ENCODE measurements around the gene PTBP3.
A peak's percentile ranks its signal among the peaks of the same experiment; 100 is the strongest.

PTBP3 gene

GRCh38 chr9:112360047-112360804 lies 26.8 kb upstream of the PTBP3 start:
- DNase-seq = no peak

DNA sequence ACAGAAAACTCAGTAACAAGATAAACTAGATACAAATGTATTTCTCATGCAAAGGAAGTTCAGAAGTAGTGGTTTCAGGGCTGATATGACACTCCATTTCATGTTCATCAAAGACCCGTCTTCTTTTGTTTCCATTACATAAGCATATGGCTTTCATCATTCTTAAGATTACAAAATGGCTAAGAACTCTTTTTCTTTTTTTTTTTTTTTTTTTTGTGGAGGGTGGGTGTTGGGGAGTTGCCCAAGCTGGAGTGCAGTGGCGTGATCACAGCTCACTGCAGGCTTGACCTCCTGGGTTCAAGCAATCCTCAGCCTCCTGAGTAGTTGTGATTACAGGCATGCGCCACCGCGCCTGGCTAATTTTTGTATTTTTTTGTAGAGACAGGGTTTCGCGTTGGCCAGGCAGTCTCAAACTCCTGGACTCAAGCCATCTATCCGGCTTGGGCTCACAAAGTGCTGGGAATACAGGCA lies 22.0 kb upstream of the PTBP3 start:
- DNase-seq = no peak

GRCh38 chr9:112354081-112354743 lies 20.8 kb upstream of the PTBP3 start:
- DNase-seq = no peak

DNA sequence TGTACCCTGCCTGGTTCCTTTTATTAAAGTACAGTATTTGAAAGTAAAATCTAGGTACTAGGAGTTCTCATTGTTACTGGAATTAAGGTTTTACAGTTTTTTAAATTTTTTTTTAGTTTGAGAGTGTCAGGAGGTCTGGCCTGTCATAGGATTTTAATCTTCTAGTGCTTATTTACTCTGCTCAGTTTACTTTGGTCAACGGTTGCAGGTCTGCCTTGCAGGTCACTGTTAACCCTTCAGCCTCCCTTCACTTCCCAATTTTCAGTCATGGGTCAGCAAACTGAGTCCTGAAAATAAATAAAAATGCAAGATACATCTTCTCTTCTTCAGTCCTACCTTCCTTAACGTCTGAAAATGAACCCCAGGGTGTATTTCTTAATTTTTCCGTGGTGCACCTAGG lies 18.8 kb upstream of the PTBP3 start:
- DNase-seq = no peak

GRCh38 chr9:112351184-112351583 lies 17.8 kb upstream of the PTBP3 start:
- no peak for DNase-seq

DNA sequence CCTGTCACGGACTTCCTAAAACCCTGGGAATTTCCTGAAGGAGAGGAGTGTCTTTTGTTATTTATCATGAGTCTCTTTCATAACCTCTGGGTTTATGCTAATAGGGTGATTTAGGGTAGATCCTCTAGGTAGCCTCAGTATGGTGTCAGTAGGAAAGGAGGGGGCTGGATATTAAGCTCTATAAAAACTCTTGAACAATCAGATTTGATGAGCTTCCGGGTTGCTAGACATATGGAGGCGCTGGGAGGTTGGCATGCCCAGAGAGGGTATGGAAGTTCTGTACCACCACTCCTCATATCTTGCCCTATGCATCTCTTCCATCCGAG lies 15.6 kb upstream of the PTBP3 start:
- no peak for DNase-seq

- DNase-seq = no peak
Measured at GRCh38 chr9:112348257-112349007, 15.0 kb upstream of the PTBP3 start.

- DNase-seq = no peak
Measured at GRCh38 chr9:112341730-112342129, 8.3 kb upstream of the PTBP3 start.

DNA sequence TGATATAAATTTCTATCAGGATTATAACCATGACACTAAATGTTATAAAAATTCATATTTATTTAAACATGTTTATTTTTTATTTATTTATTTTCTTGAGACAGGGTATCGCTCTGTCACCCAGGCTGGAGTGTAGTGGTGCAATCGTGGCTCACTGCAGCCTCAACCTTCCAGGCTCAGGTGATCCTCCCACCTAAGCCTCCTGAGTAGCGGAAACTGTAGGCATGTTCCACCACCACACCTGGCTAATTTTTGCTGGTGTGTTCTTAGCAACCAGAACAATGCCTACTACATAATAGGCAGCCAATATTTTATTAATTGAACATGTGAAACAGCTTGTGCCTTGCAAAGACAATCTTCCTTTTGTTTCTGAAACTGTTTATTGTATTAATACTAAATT lies 6.5 kb upstream of the PTBP3 start:
- no peak for DNase-seq

- DNase-seq = no peak
Measured at GRCh38 chr9:112338561-112338960, 5.1 kb upstream of the PTBP3 start.

- DNase-seq = no peak
Measured at GRCh38 chr9:112337547-112337946, 4.1 kb upstream of the PTBP3 start.

GRCh38 chr9:112334432-112334841 lies 1.0 kb upstream of the PTBP3 start:
- no peak for DNase-seq

DNA sequence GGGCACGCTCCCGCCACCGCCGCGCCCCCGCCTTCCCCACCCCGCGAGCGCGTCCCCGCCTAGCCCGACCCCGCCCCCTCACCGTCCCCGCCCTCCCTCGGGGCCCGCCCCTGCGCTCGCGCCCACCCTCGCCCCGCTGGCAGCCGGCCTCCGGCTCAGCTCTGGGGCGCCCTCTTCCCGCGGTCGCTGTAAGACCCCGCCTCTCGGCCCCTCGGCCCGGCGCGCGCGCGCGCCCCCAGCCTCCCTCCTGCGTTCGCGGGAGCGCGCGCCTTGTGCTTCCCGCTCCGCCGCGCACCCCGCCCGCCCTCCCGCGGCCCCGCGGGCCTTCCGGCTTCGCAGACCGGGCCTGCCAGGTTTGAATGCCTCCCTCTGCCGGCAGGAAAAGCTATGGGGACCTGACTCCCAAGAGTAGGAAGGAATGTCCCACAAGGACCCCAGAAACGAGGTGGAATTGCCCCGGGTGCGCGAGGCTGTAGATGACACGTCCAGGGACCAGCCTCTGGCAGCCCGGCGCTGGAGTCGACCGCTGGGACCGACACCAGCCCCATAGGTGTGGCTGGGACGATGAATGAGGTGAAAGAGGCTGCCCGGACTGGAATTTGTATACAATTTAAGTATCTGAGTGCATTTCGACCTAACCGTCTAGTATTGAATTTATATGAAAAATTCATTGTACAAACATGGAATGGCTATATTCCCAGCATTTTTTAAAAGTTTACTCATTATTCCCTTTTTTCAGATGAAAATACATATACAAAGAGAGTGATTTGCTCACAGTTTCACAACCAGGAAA lies 416 bp upstream of the PTBP3 start:
- peak; percentile 89 for DNase-seq

DNA sequence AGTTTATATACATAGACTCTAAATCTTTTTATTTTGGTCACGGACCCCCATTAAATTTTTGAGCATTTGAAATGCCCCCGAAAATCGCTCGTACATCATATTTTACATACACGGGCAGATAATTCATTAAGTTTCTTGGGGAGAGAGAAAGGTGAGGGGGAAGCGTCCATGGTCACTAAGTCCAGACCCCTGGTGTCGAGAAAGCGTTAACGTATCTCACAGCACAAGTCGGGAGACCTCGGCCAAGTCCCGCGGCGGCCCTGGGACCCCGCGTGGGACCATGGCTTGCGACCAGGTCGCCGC lies 794 bp downstream of the PTBP3 start:
- DNase-seq = no peak

DNA sequence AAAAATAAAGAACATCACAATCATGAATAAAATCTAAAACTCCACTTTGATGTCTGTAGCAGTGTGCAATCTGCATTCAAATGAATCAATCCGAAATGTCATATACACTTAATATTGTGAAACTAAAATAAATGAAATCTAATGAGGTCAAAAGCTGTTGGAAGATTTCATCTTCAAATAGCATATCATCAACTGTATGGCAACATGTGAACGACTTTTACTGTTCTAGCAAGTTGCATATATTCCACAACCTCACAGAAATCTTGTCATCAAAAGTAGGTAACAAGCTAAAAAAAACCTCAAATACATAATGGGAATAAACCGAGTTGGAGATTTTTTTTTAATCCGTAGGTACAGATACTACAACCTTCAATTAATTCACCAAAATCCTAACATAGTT lies 1.2 kb downstream of the PTBP3 start:
- DNase-seq = no peak

DNA sequence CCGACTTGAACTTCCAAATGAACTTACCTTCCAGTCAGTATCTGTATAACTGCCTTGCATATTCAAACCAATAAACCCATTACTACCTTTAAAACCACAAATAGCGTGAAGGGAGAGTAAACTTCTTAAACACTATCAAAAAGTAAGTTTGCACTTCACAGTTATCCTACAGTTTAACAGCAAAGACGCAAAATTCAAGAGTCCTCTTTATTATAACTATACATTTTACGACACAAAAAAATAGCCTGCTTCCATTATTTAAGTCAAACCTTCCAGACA lies 1.8 kb downstream of the PTBP3 start:
- no peak for DNase-seq

GRCh38 chr9:112328545-112328944 lies 4.9 kb downstream of the PTBP3 start:
- no peak for DNase-seq

- DNase-seq = no peak
Measured at GRCh38 chr9:112327718-112328450, 5.5 kb downstream of the PTBP3 start.

- DNase-seq = no peak
Measured at GRCh38 chr9:112326194-112326593, 7.2 kb downstream of the PTBP3 start.

DNA sequence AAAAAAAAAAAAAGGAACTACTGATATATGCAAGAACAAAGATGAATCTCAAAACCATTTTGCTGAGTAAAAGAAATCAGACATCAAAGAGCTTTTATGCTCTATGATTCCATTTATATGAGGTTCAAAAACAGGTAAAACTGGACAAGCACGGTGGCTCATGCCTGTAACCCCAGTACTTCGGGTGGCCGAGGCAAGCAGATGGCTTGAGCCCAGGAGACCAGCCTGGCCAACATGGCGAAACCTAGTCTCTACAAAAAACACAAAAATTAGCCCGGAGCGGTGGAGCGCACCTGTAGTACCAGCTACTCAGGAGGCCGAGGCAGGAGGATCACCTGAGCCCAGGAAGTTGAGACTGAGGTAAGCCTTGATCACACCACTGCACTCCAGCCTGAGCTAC lies 7.8 kb downstream of the PTBP3 start:
- no peak for DNase-seq

- no peak for DNase-seq
Measured at GRCh38 chr9:112325127-112325526, 8.3 kb downstream of the PTBP3 start.

DNA sequence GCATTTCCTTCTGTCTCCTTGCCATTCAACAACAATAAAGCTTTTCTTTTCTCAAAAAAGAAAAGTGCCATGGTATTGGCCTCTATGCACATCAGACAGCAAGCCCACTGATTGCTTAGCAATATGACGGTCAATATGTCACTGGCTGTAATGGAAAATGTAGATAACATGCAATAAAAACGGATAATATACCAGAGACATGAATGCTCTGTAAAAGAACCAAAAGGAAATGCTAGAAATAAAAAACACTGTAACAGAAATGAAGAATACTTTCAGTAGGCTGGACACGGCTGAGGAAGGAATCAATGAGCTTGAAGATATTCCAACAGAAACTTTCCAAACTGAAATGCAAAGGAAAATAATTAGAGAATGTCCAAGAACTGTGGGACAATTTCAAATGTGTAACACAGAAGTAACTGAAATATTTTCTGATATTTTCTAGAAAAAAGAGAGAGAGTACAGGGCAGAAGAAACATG lies 10.0 kb downstream of the PTBP3 start:
- no peak for DNase-seq
